Natural killer cell (primary cell): ENCODE data around the gene BTBD16. TPM values are rescaled to one million over a fixed set of nuclear protein-coding genes. Genes with fewer than 3 reads are reported as not detected.

Experiments used
- ATAC-seq, 3 donors: fragments of 150-1000 bp in 2 of 3; fragments of 200-7000 bp in 1 of 3; cut with Tn5 transposase; 1 replicate in 1 of 3; 2 replicates in 2 of 3; pipeline ENCODE4 v1.10.0; 2021; ENCODE audit warnings: mild to moderate bottlenecking in 2 of 3, moderate library complexity in 2 of 3
- DNase-seq, 2 donors: peaks; one replicate each; pipeline versions ENCODE4 v3.0.0 to v3.0.0-alpha.2; 2013 to 2021; ENCODE audit warnings: mixed read lengths in 1 of 2
- H3K27ac ChIP-seq: one replicate; pipeline ENCODE4 v1.5.1; 2013; ENCODE audit warnings: mild to moderate bottlenecking, low read length
- H3K27me3 ChIP-seq: one replicate; pipeline ENCODE4 v1.6.1; 2013; ENCODE audit warnings: low read length; ENCODE audit not compliant: control insufficient read depth, insufficient read depth
- H3K36me3 ChIP-seq: one replicate; pipeline ENCODE4 v1.6.1; 2013; ENCODE audit warnings: low read length; ENCODE audit not compliant: control insufficient read depth, insufficient read depth
- H3K4me1 ChIP-seq: one replicate; pipeline ENCODE4 v1.6.1; 2013; ENCODE audit warnings: low read length; ENCODE audit not compliant: control insufficient read depth, insufficient read depth
- H3K4me3 ChIP-seq: one replicate; pipeline ENCODE4 v1.5.1; 2013; ENCODE audit warnings: low read length
- H3K9me3 ChIP-seq: one replicate; pipeline ENCODE4 v1.6.1; 2013; ENCODE audit warnings: low read length; ENCODE audit not compliant: control insufficient read depth, insufficient read depth
- H3K27ac Mint-ChIP-seq, 2 donors: one replicate each; pipeline ENCODE4 v1.8.0; 2022; ENCODE audit warnings: mild to moderate bottlenecking in 2 of 2, mixed read lengths in 2 of 2, moderate library complexity in 1 of 2
- H3K27me3 Mint-ChIP-seq, 2 donors: one replicate each; pipeline ENCODE4 v1.8.0; 2022; ENCODE audit warnings: low read depth in 2 of 2, mixed read lengths in 2 of 2
- H3K36me3 Mint-ChIP-seq: one replicate; pipeline ENCODE4 v1.8.0; 2022; ENCODE audit warnings: mixed read lengths
- H3K4me1 Mint-ChIP-seq, 2 donors: one replicate each; pipeline ENCODE4 v1.8.0; 2022; ENCODE audit warnings: mixed read lengths in 2 of 2
- H3K4me3 Mint-ChIP-seq: one replicate; pipeline ENCODE4 v1.8.0; 2022; ENCODE audit warnings: mild to moderate bottlenecking, moderate library complexity, mixed read lengths
- H3K9me3 Mint-ChIP-seq, 2 donors: one replicate each; pipeline ENCODE4 v1.8.0; 2022; ENCODE audit warnings: mixed read lengths in 2 of 2
- WGBS: methylation state at CpG from one replicate; pipeline ENCODE4 v1.1.7; 2013; ENCODE audit warnings: missing lambda C conversion rate; ENCODE audit not compliant: insufficient coverage; 5-methylcytosine and 5-hydroxymethylcytosine counted together
- intact Hi-C: fragments of 100-400 bp; cut with micrococcal nuclease; formaldehyde crosslinking; loops from one replicate; pipeline ENCODE4 v1.14.2; 2022
- total RNA-seq, 4 donors: library from RNA; stranded (reverse); fragments of 120-200 nt in 1 of 4; gene quantifications; one replicate each; pipeline versions ENCODE4 v1.2.3 to v1.2.4, GENCODE V29; 2013 to 2022
- TF ChIP-seq, protein P1 (sequence below): fragments of 200-600 bp; IDR thresholded peaks from one replicate; pipeline ENCODE4 v1.8.0; 2022; ENCODE audit warnings: antibody characterized with exemption

Gene BTBD16
- total RNA-seq, 3 donors from 2014 or later (not counting 1 experiment from before 2014, with no cell fraction given): not detected

GRCh38 chr10:122225330-122225729 is 45.8 kb upstream of the BTBD16 start:
- DNase-seq (no peak), ATAC-seq (no peak)
- Histone ChIP-seq H3K36me3 (no peaks in the 10 kb centered on the region), H3K4me3 (no peak overlapping the region), H3K4me1 (no peaks in the 10 kb centered on the region), H3K27me3 (no peaks in the 10 kb centered on the region), H3K9me3 (no peaks in the 10 kb centered on the region), H3K27ac (no peak overlapping the region)
- H3K9me3 Mint-ChIP-seq: no peaks in the 10 kb centered on the region
- no peak overlapping the region for H3K4me3 Mint-ChIP-seq
- no peak overlapping the region for H3K27ac Mint-ChIP-seq
- TF ChIP-seq, protein P1, sequence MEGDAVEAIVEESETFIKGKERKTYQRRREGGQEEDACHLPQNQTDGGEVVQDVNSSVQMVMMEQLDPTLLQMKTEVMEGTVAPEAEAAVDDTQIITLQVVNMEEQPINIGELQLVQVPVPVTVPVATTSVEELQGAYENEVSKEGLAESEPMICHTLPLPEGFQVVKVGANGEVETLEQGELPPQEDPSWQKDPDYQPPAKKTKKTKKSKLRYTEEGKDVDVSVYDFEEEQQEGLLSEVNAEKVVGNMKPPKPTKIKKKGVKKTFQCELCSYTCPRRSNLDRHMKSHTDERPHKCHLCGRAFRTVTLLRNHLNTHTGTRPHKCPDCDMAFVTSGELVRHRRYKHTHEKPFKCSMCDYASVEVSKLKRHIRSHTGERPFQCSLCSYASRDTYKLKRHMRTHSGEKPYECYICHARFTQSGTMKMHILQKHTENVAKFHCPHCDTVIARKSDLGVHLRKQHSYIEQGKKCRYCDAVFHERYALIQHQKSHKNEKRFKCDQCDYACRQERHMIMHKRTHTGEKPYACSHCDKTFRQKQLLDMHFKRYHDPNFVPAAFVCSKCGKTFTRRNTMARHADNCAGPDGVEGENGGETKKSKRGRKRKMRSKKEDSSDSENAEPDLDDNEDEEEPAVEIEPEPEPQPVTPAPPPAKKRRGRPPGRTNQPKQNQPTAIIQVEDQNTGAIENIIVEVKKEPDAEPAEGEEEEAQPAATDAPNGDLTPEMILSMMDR: no peak
- WGBS: 15% methylated on average over 9 of the region's 9 CpGs
- peaks cover 0 to 17% of the 10 kb centered on the region in 2 donors for H3K27me3 Mint-ChIP-seq
- H3K4me1 Mint-ChIP-seq: no peaks in the 10 kb centered on the region
- H3K36me3 Mint-ChIP-seq: no peaks in the 10 kb centered on the region
- intact Hi-C loops: no loop called here

DNA sequence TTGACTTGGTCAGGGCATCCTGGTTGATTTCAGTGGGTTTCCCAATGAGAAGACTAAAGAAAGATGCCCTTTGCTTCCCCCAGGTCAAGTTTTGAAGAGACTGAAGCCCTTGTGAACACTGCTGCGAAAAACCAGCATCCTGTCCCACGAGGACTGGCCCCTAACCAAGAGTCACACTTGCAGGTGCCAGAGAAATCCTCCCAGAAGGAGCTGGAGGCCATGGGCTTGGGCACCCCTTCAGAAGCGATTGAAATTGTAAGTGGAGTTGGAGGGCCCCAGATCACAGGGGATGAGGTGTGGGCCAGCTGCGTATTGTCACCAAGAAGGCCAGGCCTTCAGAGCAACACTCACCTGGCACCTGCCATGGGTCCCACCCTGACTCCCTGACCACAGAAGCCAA is 43.3 kb upstream of the BTBD16 start:
- Mint-ChIP-seq H3K36me3 (no peaks in the 10 kb centered on the region), H3K4me3 (no peak overlapping the region), H3K9me3 (no peaks in the 10 kb centered on the region), H3K27ac (no peak overlapping the region), H3K4me1 (no peaks in the 10 kb centered on the region), H3K27me3 (peaks cover 0 to 12% of the 10 kb centered on the region in 2 donors)
- no peaks in the 10 kb centered on the region for H3K9me3 ChIP-seq
- TF ChIP-seq, protein P1: no peak
- intact Hi-C loops: no loop called here
- DNase-seq (no peak), ATAC-seq (no peak)
- H3K36me3 ChIP-seq: no peaks in the 10 kb centered on the region
- WGBS: 82% methylated on average over 4 of the region's 4 CpGs
- H3K27me3 ChIP-seq: no peaks in the 10 kb centered on the region
- H3K4me3 ChIP-seq: no peak overlapping the region
- no peak overlapping the region for H3K27ac ChIP-seq
- H3K4me1 ChIP-seq: no peaks in the 10 kb centered on the region

- H3K4me1 Mint-ChIP-seq: no peaks in the 10 kb centered on the region
- TF ChIP-seq, protein P1: no peak
- 88% methylated on average over 2 of the region's 2 CpGs for WGBS
Observed at GRCh38 chr10:122229666-122230065, 41.4 kb upstream of the BTBD16 start.

DNA sequence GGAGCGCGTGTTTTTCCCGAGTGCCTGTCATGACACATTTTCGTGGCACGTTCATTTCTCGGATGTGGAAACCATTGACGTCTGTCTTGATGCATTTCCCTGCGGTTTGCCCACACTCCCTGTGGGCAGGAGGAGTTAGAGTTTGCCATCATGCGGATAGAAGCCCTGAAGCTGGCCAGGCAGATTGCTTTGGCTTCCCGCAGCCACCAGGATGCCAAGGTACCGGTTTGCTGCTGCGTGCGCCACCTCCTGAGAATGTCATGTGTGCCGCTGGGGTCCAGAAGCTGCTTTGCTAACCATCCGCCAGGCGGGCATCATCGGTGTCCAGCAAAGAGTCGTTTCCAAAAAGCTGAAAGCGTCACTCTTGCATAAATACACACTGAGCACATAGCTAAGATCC is 40.9 kb upstream of the BTBD16 start:
- Mint-ChIP-seq H3K4me1 (no peaks in the 10 kb centered on the region), H3K36me3 (no peaks in the 10 kb centered on the region), H3K27me3 (peaks cover 0 to 12% of the 10 kb centered on the region in 2 donors), H3K27ac (no peak overlapping the region), H3K9me3 (no peaks in the 10 kb centered on the region), H3K4me3 (no peak overlapping the region)
- TF ChIP-seq, protein P1: no peak
- DNase-seq (no peak), ATAC-seq (no peak)
- H3K27me3 ChIP-seq: no peaks in the 10 kb centered on the region
- no peak overlapping the region for H3K27ac ChIP-seq
- intact Hi-C loops: no loop called here
- H3K9me3 ChIP-seq: no peaks in the 10 kb centered on the region
- no peak overlapping the region for H3K4me3 ChIP-seq
- H3K4me1 ChIP-seq: no peaks in the 10 kb centered on the region
- 95% methylated on average over 19 of the region's 19 CpGs for WGBS
- H3K36me3 ChIP-seq: no peaks in the 10 kb centered on the region

More at GRCh38 chr10:122229666-122230065, 41.4 kb upstream of the BTBD16 start:
- H3K36me3 ChIP-seq: no peaks in the 10 kb centered on the region
- no peaks in the 10 kb centered on the region for H3K27me3 ChIP-seq
- ATAC-seq (no peak), DNase-seq (no peak)
- peaks cover 0 to 12% of the 10 kb centered on the region in 2 donors for H3K27me3 Mint-ChIP-seq
- H3K27ac ChIP-seq: no peak overlapping the region
- H3K4me3 Mint-ChIP-seq: no peak overlapping the region
- H3K9me3 Mint-ChIP-seq: no peaks in the 10 kb centered on the region
- H3K4me3 ChIP-seq: no peak overlapping the region
- H3K27ac Mint-ChIP-seq: no peak overlapping the region
- no peaks in the 10 kb centered on the region for H3K36me3 Mint-ChIP-seq
- H3K4me1 ChIP-seq: no peaks in the 10 kb centered on the region
- no peaks in the 10 kb centered on the region for H3K9me3 ChIP-seq
- intact Hi-C loops: no loop called here
